A673 (cell line): Measurements from ENCODE around the gene CARD6. TPM values are rescaled to one million over a fixed set of nuclear protein-coding genes. Genes with fewer than 3 reads are reported as not detected.
A peak's percentile ranks its signal among the peaks of the same experiment; 100 is the strongest.

Experiments
- BruUV-seq: library from RNA; stranded (reverse); fragments of 400-500 nt; replicated peaks from 2 replicates; lab custom pipeline; 2021; lab: Mats Ljungman, UMichigan
- CTCF ChIA-PET: fragments of 300-600 bp; sonication (Branson Sonifier 250); formaldehyde crosslinking; loops from one replicate; lab custom pipeline; 2022; ENCODE audit warnings: antibody characterized with exemption; lab: Charles Lee
- POLR2A ChIA-PET: fragments of 300-600 bp; sonication (Branson Sonifier 250); formaldehyde crosslinking; loops from one replicate; lab custom pipeline; 2022; ENCODE audit warnings: antibody characterized with exemption; ENCODE audit not compliant: low non-redundant PET; lab: Charles Lee
- DNase-seq: peaks from one replicate; pipeline ENCODE4 v3.0.0-alpha.2; 2015; ENCODE audit warnings: low spot score
- H3K27ac ChIP-seq: fragments of 200-600 bp; sonication (generic); 2 replicates; pipeline ENCODE4 v1.5.1; 2016; ENCODE audit warnings: mixed run types, low read depth, mild to moderate bottlenecking, mixed read lengths, antibody characterized with exemption, low read length; ENCODE audit not compliant: poor library complexity, severe bottlenecking
- H3K27me3 ChIP-seq: fragments of 200-600 bp; sonication (generic); replicated peaks from 2 replicates; pipeline ENCODE4 v1.6.1; 2017; ENCODE audit warnings: mixed run types, low read depth, mild to moderate bottlenecking, mixed read lengths, antibody characterized with exemption, low read length; ENCODE audit not compliant: insufficient read depth, poor library complexity
- H3K36me3 ChIP-seq: fragments of 200-600 bp; sonication (generic); 2 replicates; pipeline ENCODE4 v1.6.1; 2016; ENCODE audit warnings: mixed run types, mild to moderate bottlenecking, mixed read lengths, antibody characterized with exemption, low read length; ENCODE audit not compliant: insufficient read depth, poor library complexity, severe bottlenecking
- H3K4me1 ChIP-seq: fragments of 200-600 bp; sonication (generic); 2 replicates; pipeline ENCODE4 v1.6.1; 2017; ENCODE audit warnings: mixed run types, mild to moderate bottlenecking, mixed read lengths, antibody characterized with exemption, low read length; ENCODE audit not compliant: insufficient read depth, poor library complexity, severe bottlenecking
- H3K4me3 ChIP-seq: fragments of 200-600 bp; sonication (generic); 2 replicates; pipeline ENCODE4 v1.5.1; 2016; ENCODE audit warnings: low read depth, mixed run types, mild to moderate bottlenecking, mixed read lengths, low read length; ENCODE audit not compliant: poor library complexity, severe bottlenecking
- H3K9me3 ChIP-seq: fragments of 200-600 bp; sonication (generic); 2 replicates; pipeline ENCODE4 v1.6.1; 2016; ENCODE audit warnings: mixed run types, low read depth, mild to moderate bottlenecking, mixed read lengths, antibody characterized with exemption, low read length; ENCODE audit not compliant: poor library complexity, severe bottlenecking
- CTCF ChIP-seq: fragments of 300-800, 200-600 bp; sonication (generic); conservative IDR thresholded peaks from 2 replicates; pipeline ENCODE4 v1.5.1; 2017; ENCODE audit warnings: low read depth, mild to moderate bottlenecking, antibody characterized with exemption, low read length, moderate library complexity, mixed read lengths
- EZH2 ChIP-seq: fragments of 200-600 bp; sonication (generic); IDR thresholded peaks from 2 replicates; pipeline ENCODE4 v1.6.1; 2017; ENCODE audit warnings: borderline replicate concordance, low read depth, mild to moderate bottlenecking, mixed read lengths, antibody characterized with exemption, low read length; ENCODE audit not compliant: poor library complexity, severe bottlenecking
- intact Hi-C: fragments of 100-400 bp; cut with micrococcal nuclease; formaldehyde crosslinking; loops from one replicate; pipeline ENCODE4 v1.10.0; 2022; ENCODE audit not compliant: unreplicated experiment
- total RNA-seq: library from RNA; stranded (reverse); gene quantifications from 2 replicates; pipeline ENCODE4 v1.2.3, GENCODE V29; 2021

Gene CARD6
- total RNA-seq, 1 experiment from 2014 or later = 8.9 TPM

- no TSS peak for BruUV-seq
- TF ChIP-seq EZH2 (no peak), CTCF (no peak)
- H3K4me1 ChIP-seq = peaks cover 17% of the 10 kb centered on the region
- intact Hi-C loops = no loop called here
- POLR2A ChIA-PET = no interaction called here
- no peaks in the 10 kb centered on the region for H3K9me3 ChIP-seq
- no peak for DNase-seq
- CTCF ChIA-PET = interaction anchor here (0.6 to 1.0 kb wide), 3 partner anchors 15 to 712 kb away, joined by 3 to 9 read pairs (median 5); partner anchors contain the start of gene PLCXD3
- peak overlapping the region; percentile 81 for H3K27ac ChIP-seq
- H3K4me3 ChIP-seq = peak overlapping the region; percentile 68
- no peaks in the 10 kb centered on the region for H3K27me3 ChIP-seq
- peaks cover 6% of the 10 kb centered on the region for H3K36me3 ChIP-seq
Observed at GRCh38 chr5:40798801-40799210, 42.4 kb upstream of the CARD6 start.

- Histone ChIP-seq H3K4me1 (peaks cover 17% of the 10 kb centered on the region), H3K27me3 (no peaks in the 10 kb centered on the region), H3K36me3 (peaks cover 6% of the 10 kb centered on the region), H3K27ac (peak overlapping the region; percentile 81), H3K4me3 (peak overlapping the region; percentile 68), H3K9me3 (no peaks in the 10 kb centered on the region)
- no peak for TF ChIP-seq EZH2
- no peak for TF ChIP-seq CTCF
- TSS peak; percentile 82 for BruUV-seq
- intact Hi-C loops = no loop called here
- POLR2A ChIA-PET = no interaction called here
- CTCF ChIA-PET = interaction anchor here (0.6 to 1.0 kb wide), 3 partner anchors 15 to 711 kb away, joined by 3 to 9 read pairs (median 5); partner anchors contain the start of gene PLCXD3
- DNase-seq = peak; percentile 17
Observed at GRCh38 chr5:40799258-40799657, 41.9 kb upstream of the CARD6 start.

GRCh38 chr5:40801771-40802562, 39.2 kb upstream of the CARD6 start:
- ChIA-PET POLR2A (interaction anchor here (0.6 kb wide), 1 partner anchor 27 kb away, joined by 5 read pairs; no protein-coding TSS in a partner anchor), CTCF (no interaction called here)
- TF ChIP-seq EZH2 (no peak), CTCF (no peak)
- H3K27me3 ChIP-seq = no peaks in the 10 kb centered on the region
- DNase-seq = no peak
- H3K36me3 ChIP-seq = no peaks in the 10 kb centered on the region
- H3K4me3 ChIP-seq = no peak overlapping the region
- H3K4me1 ChIP-seq = peaks cover 12% of the 10 kb centered on the region
- intact Hi-C loops = no loop called here
- no TSS peak for BruUV-seq
- no peak overlapping the region for H3K27ac ChIP-seq
- no peaks in the 10 kb centered on the region for H3K9me3 ChIP-seq
